Measurements from ENCODE around the gene SYNGAP1.

DNA sequence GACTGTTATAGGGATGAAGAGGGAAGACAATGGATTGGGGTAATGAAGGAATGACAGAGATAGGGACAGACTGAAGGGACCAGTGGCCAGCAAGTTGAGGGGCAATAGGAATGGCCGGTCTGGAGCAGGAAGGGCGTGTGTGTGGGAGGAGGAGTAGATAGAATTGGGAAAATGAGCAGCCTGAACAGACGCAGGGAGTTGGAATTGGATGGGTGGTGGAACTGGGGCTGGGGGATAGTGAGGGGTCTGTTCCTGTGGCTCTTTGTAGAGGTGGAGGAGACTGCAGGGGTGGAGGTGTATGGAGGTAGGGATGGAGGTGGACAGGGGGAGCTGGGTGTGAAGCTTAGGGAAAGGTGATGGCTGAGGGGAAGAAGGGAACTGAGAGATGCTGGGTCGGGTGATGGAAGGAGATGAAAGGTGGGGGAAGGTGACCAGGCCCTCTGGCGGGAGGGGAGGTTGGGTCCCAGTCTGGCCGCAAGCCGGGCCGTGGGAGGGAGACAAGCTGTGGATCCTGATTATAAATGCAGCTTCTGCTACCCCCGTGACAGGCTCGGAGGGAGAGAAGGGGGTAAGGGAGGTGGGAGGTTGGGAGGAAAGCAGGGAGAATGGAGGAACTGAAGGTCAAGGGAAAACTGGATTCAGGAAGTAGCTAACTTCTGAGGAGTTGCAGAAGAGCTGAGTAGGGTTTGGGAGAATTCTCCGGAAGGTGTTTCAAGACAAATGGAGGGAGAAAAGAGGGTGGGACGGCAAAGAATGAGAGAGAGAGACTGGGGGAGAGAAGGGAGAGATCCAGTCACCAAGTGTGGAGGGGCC is 5.2 kb downstream of the SYNGAP1 start:
- TF ChIP-seq CTCF (conservative IDR thresholded peaks at IDR 0.05 in 1 of 2, IDR thresholded peaks at IDR 0.05 in 1 of 2; ENCODE audit: low read depth in 1 of 2, low read length in 2 of 2) (no peak), EZH2 (IDR thresholded peaks at IDR 0.05; ENCODE audit: low read length, missing control alignments) (no peak)
